ENCODE data around the gene PPP2R5A. TPM values are rescaled to one million over a fixed set of nuclear protein-coding genes. Genes with fewer than 3 reads are reported as not detected.
"Not testable (repeated sequence)": the region's sequence is repeated elsewhere in the genome, so short reads cannot be mapped to it uniquely, and the experiment has no call there.

PPP2R5A gene
- total RNA-seq, 4 donors from 2014 or later, result 62.7 to 81.5 (median 70.1) TPM

GRCh38 chr1:212313616-212314015, 28.4 kb downstream of the PPP2R5A start:
- Histone ChIP-seq H3K36me3 (no peaks in the 10 kb centered on the region), H3K9me3 (no peaks in the 10 kb centered on the region), H3K27ac (no peak overlapping the region), H3K4me1 (peaks cover 13 to 19% of the 10 kb centered on the region in 2 donors), H3K4me3 (replicated peaks in 1 of 3) (no peak overlapping the region), H3K27me3 (no peaks in the 10 kb centered on the region)
- intact Hi-C loops (cut with DNase I), result no loop called here
- DNase-seq, result no peak
- TF ChIP-seq, protein P1, sequence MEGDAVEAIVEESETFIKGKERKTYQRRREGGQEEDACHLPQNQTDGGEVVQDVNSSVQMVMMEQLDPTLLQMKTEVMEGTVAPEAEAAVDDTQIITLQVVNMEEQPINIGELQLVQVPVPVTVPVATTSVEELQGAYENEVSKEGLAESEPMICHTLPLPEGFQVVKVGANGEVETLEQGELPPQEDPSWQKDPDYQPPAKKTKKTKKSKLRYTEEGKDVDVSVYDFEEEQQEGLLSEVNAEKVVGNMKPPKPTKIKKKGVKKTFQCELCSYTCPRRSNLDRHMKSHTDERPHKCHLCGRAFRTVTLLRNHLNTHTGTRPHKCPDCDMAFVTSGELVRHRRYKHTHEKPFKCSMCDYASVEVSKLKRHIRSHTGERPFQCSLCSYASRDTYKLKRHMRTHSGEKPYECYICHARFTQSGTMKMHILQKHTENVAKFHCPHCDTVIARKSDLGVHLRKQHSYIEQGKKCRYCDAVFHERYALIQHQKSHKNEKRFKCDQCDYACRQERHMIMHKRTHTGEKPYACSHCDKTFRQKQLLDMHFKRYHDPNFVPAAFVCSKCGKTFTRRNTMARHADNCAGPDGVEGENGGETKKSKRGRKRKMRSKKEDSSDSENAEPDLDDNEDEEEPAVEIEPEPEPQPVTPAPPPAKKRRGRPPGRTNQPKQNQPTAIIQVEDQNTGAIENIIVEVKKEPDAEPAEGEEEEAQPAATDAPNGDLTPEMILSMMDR (IDR thresholded peaks at IDR 0.05), result no peak
- no peak for TF ChIP-seq POLR2A (IDR thresholded peaks at IDR 0.05)
- 80 to 83% methylated on average over 2 of the region's 2 CpGs for WGBS, 2 donors

DNA sequence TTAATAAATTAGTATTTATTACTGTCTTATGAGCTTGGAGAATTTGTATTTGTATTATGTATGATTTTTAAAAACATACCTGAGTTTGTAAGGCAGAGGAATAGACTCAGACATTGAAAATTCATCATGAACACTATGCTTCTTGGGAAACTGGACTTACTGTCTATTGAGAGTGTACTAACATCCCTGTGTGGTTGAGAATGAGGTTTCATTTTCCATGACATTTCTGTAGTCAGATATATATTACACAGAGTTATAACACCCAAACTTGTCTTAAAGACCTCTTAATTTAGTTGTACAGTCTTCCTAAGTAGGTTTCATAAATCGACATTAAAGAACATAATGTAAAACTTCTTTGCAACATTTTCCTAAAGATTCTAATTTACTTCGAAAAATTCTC, 30.0 kb downstream of the PPP2R5A start:
- no peak for DNase-seq
- WGBS, 2 donors, result 95 to 98% methylated on average over 2 of the region's 2 CpGs
- intact Hi-C loops (cut with DNase I), result no loop called here
- no peak overlapping the region for H3K4me3 ChIP-seq (replicated peaks in 1 of 3)
- peaks cover 13 to 14% of the 10 kb centered on the region in 2 donors for H3K4me1 ChIP-seq
- no peaks in the 10 kb centered on the region for H3K27me3 ChIP-seq
- TF ChIP-seq POLR2A (IDR thresholded peaks at IDR 0.05), result no peak
- TF ChIP-seq, protein P1 (IDR thresholded peaks at IDR 0.05), result no peak
- no peaks in the 10 kb centered on the region for H3K9me3 ChIP-seq
- H3K27ac ChIP-seq, result no peak overlapping the region
- H3K36me3 ChIP-seq, result no peaks in the 10 kb centered on the region

DNA sequence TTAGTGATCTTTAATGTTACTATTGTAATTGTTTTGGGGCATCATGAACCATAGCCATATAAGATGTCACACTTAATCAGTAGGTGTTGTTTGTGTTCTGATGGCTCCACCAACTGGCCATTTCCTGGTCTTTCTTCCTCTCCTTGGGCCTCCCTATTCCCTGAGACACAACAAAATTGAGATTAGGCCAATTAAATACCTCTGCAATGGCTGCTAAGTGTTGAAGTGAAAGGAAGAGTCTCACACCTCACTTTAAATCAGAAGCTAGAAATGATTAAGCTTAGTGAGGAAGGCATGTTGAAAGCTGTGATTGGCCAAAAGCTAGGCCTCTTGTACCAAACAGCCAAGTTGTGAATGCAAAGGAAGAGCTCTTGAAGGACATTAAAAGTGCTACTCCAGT, 30.7 kb downstream of the PPP2R5A start:
- no peaks in the 10 kb centered on the region for H3K36me3 ChIP-seq
- H3K9me3 ChIP-seq, result no peaks in the 10 kb centered on the region
- no peaks in the 10 kb centered on the region for H3K27me3 ChIP-seq
- intact Hi-C loops (cut with DNase I), result no loop called here
- no peak overlapping the region for H3K4me3 ChIP-seq (replicated peaks in 1 of 3)
- TF ChIP-seq POLR2A (IDR thresholded peaks at IDR 0.05), result no peak
- TF ChIP-seq, protein P1 (IDR thresholded peaks at IDR 0.05), result peak in 3 of 6 experiments; percentile 24 to 40 (median 37)
- peak; percentile 11 to 17 for DNase-seq
- H3K4me1 ChIP-seq, result peaks cover 13 to 14% of the 10 kb centered on the region in 2 donors
- no peak overlapping the region for H3K27ac ChIP-seq

- Histone ChIP-seq H3K4me3 (replicated peaks in 1 of 3) (no peak overlapping the region), H3K4me1 (peaks cover 13 to 14% of the 10 kb centered on the region in 2 donors), H3K27me3 (no peaks in the 10 kb centered on the region), H3K9me3 (no peaks in the 10 kb centered on the region), H3K27ac (no peak overlapping the region), H3K36me3 (no peaks in the 10 kb centered on the region)
- no peak for TF ChIP-seq POLR2A (IDR thresholded peaks at IDR 0.05)
- 90 to 96% methylated on average over 2 of the region's 2 CpGs for WGBS, 2 donors
- intact Hi-C loops (cut with DNase I), result no loop called here
- DNase-seq, result no peak
Measured at GRCh38 chr1:212317916-212318315, 32.7 kb downstream of the PPP2R5A start.

DNA sequence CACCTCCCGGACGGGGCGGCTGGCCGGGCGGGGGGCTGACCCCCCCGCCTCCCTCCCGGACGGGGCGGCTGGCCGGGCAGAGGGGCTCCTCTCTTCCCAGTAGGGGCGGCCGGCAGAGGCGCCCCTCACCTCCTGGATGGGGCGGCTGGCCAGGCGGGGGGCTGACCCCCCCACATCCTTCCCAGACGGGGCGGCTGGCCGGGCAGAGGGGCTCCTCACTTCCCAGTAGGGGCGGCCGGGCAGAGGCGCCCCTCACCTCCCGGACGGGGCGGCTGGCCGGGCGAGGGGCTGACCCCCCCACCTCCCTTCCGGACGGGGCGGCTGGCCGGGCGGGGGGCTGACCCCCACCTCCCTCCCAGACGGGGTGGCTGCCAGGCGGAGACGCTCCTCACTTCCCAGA, 35.8 kb downstream of the PPP2R5A start:
- H3K4me3 ChIP-seq (replicated peaks in 1 of 3); DNase-seq; H3K36me3 ChIP-seq; H3K27me3 ChIP-seq; intact Hi-C loops (cut with DNase I); H3K27ac ChIP-seq; H3K9me3 ChIP-seq: not testable (repeated sequence)
- peaks cover 9 to 12% of the 10 kb centered on the region in 2 donors for H3K4me1 ChIP-seq
- whole genome bisulfite sequencing, 2 donors, result no CpG with 5 or more reads among the region's 34 CpGs

GRCh38 chr1:212323066-212323465, 37.9 kb downstream of the PPP2R5A start:
- 74 to 79% methylated on average over 3 of the region's 3 CpGs for WGBS, 2 donors
- Histone ChIP-seq H3K27ac (no peak overlapping the region), H3K9me3 (no peaks in the 10 kb centered on the region), H3K4me3 (replicated peaks in 1 of 3) (no peak overlapping the region), H3K36me3 (no peaks in the 10 kb centered on the region), H3K27me3 (no peaks in the 10 kb centered on the region), H3K4me1 (peaks cover 0 to under 1% of the 10 kb centered on the region in 2 donors)
- no peak for TF ChIP-seq POLR2A (IDR thresholded peaks at IDR 0.05)
- TF ChIP-seq, protein P1 (IDR thresholded peaks at IDR 0.05), result no peak
- no peak for DNase-seq
- intact Hi-C loops (cut with DNase I), result no loop called here
